ENCODE results near the gene KIAA1143.

GRCh38 chr3:44795197-44795596 is 33.8 kb upstream of the KIAA1143 start:
- TF ChIP-seq CTCF (IDR thresholded peaks at IDR 0.05): no peak
- TF ChIP-seq POLR2AphosphoS5 (IDR thresholded peaks at IDR 0.05): no peak
- TF ChIP-seq POLR2A (IDR thresholded peaks at IDR 0.05): no peak

Measured in breast epithelium (tissue), 3 donors.